OCI-LY1 (cell line): ENCODE measurements around the gene GANC.

Experiments used
- EZH2 ChIP-seq: fragments of 200-600 bp; sonication (generic), shearing (Covaris generic); IDR thresholded peaks from 2 replicates; pipeline ENCODE4 v1.8.0; 2017; ENCODE audit warnings: borderline replicate concordance, mixed run types, mild to moderate bottlenecking, antibody characterized with exemption, low read length, moderate library complexity, mixed read lengths
- TF ChIP-seq, protein P1 (sequence below): fragments of 200-600 bp; sonication (generic), shearing (Covaris generic); IDR thresholded peaks from 2 replicates; pipeline ENCODE4 v1.5.1; 2017; ENCODE audit warnings: mild to moderate bottlenecking, antibody characterized with exemption, low read length, moderate library complexity, mixed read lengths

DNA sequence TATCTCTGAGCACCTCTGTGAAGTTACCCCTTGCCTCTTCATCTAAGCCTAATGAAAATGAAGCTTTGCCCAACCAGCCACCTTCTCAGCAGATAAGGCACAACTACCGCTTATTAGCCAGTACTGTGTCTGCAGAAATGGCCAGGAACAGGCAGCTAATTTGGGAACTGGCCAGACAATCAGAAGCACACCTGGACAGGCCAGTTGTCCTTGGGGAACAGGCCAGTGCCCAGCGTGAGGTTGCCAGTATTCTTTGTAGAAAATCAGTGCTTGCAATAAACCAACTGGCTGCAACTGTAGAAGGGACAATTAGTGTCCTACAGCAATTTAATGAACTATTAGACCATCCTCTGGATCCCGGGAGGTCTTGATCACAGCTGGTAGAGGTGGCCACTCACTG, 10.7 kb downstream of the GANC start:
- TF ChIP-seq, protein P1, sequence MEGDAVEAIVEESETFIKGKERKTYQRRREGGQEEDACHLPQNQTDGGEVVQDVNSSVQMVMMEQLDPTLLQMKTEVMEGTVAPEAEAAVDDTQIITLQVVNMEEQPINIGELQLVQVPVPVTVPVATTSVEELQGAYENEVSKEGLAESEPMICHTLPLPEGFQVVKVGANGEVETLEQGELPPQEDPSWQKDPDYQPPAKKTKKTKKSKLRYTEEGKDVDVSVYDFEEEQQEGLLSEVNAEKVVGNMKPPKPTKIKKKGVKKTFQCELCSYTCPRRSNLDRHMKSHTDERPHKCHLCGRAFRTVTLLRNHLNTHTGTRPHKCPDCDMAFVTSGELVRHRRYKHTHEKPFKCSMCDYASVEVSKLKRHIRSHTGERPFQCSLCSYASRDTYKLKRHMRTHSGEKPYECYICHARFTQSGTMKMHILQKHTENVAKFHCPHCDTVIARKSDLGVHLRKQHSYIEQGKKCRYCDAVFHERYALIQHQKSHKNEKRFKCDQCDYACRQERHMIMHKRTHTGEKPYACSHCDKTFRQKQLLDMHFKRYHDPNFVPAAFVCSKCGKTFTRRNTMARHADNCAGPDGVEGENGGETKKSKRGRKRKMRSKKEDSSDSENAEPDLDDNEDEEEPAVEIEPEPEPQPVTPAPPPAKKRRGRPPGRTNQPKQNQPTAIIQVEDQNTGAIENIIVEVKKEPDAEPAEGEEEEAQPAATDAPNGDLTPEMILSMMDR = no peak
- TF ChIP-seq EZH2 = no peak
